B cell (primary cell): ENCODE measurements around the gene SOCS3.

Experiments used
- CTCF ChIP-seq: fragments of 200-600 bp; IDR thresholded peaks from one replicate; pipeline ENCODE4 v1.8.0; 2022; ENCODE audit warnings: antibody characterized with exemption, mild to moderate bottlenecking
- EZH2 ChIP-seq: IDR thresholded peaks from 2 replicates; pipeline ENCODE4 v1.6.1; 2012; ENCODE audit warnings: borderline replicate concordance, low read depth, mild to moderate bottlenecking, moderate library complexity, low read length; ENCODE audit not compliant: insufficient read depth, poor library complexity, severe bottlenecking

- TF ChIP-seq CTCF, result no peak
- TF ChIP-seq EZH2, result no peak
These were observed 47.0 kb upstream of the SOCS3 start for GRCh38 chr17:78406920-78407319.
